Stimulated activated CD4-positive, alpha-beta T cell treated with anti-CD3 and anti-CD28 coated beads, Interleukin-4, amount 100 ng/mL, for 24 hours (primary cell): Measurements from ENCODE around the gene MAPK10.
"Not testable (repeated sequence)": the region's sequence is repeated elsewhere in the genome, so short reads cannot be mapped to it uniquely, and the experiment has no call there.

Experiments
- DNase-seq: peaks from one replicate; pipeline ENCODE4 v3.0.0-alpha.2; 2020

The MAPK10 gene

GRCh38 chr4:86100539-86101215, 259.2 kb downstream of the MAPK10 start:
- DNase-seq: no peak

- no peak for DNase-seq
These were observed 260.5 kb downstream of the MAPK10 start for GRCh38 chr4:86099348-86099747.

- no peak for DNase-seq
These were observed 261.2 kb downstream of the MAPK10 start for GRCh38 chr4:86098691-86099090.

GRCh38 chr4:86096373-86096772, 263.5 kb downstream of the MAPK10 start:
- DNase-seq: no peak

GRCh38 chr4:86092684-86093083, 267.2 kb downstream of the MAPK10 start:
- no peak for DNase-seq

GRCh38 chr4:86091201-86091600, 268.7 kb downstream of the MAPK10 start:
- no peak for DNase-seq

- no peak for DNase-seq
These were observed 270.0 kb downstream of the MAPK10 start for GRCh38 chr4:86089781-86090323.

GRCh38 chr4:86089053-86089452, 270.8 kb downstream of the MAPK10 start:
- no peak for DNase-seq

GRCh38 chr4:86075796-86076195, 284.1 kb downstream of the MAPK10 start:
- not testable (repeated sequence) for DNase-seq

GRCh38 chr4:86060341-86060740, 299.5 kb downstream of the MAPK10 start:
- DNase-seq: no peak

GRCh38 chr4:86058621-86059020, 301.2 kb downstream of the MAPK10 start:
- DNase-seq: no peak

GRCh38 chr4:86055898-86056297, 304.0 kb downstream of the MAPK10 start:
- no peak for DNase-seq

- no peak for DNase-seq
These were observed 305.4 kb downstream of the MAPK10 start for GRCh38 chr4:86054286-86055032.

GRCh38 chr4:86050496-86050895, 309.4 kb downstream of the MAPK10 start:
- no peak for DNase-seq

GRCh38 chr4:86048426-86048825, 311.4 kb downstream of the MAPK10 start:
- no peak for DNase-seq

GRCh38 chr4:86044593-86044985, 315.3 kb downstream of the MAPK10 start:
- no peak for DNase-seq

- peak; percentile 6 for DNase-seq
These were observed 315.9 kb downstream of the MAPK10 start for GRCh38 chr4:86043755-86044592.

- DNase-seq: no peak
These were observed 321.8 kb downstream of the MAPK10 start for GRCh38 chr4:86038037-86038436.

GRCh38 chr4:86036736-86037135, 323.1 kb downstream of the MAPK10 start:
- no peak for DNase-seq

- no peak for DNase-seq
These were observed 324.2 kb downstream of the MAPK10 start for GRCh38 chr4:86035688-86036087.

- no peak for DNase-seq
These were observed 325.2 kb downstream of the MAPK10 start for GRCh38 chr4:86034616-86035015.

GRCh38 chr4:86033171-86033570, 326.7 kb downstream of the MAPK10 start:
- DNase-seq: no peak

GRCh38 chr4:86032476-86033022, 327.3 kb downstream of the MAPK10 start:
- no peak for DNase-seq
